ENCODE data around the gene UPK3A. TPM values are rescaled to one million over a fixed set of nuclear protein-coding genes. Genes with fewer than 3 reads are reported as not detected.

UPK3A gene
- polyA plus RNA-seq, 12 donors, result 0.18 to 0.28 TPM; not detected in 10

- no peak for DNase-seq
Observed at GRCh38 chr22:45328822-45329529, 44.2 kb downstream of the UPK3A start.

- DNase-seq, result peak; percentile 52
Observed at GRCh38 chr22:45329530-45329936, 44.8 kb downstream of the UPK3A start.

- no peak for DNase-seq
Observed at GRCh38 chr22:45330548-45330947, 45.8 kb downstream of the UPK3A start.

- DNase-seq, result no peak
Observed at GRCh38 chr22:45331486-45331885, 46.7 kb downstream of the UPK3A start.

GRCh38 chr22:45332001-45332400 lies 47.3 kb downstream of the UPK3A start:
- DNase-seq, result no peak

GRCh38 chr22:45334068-45334467 lies 49.3 kb downstream of the UPK3A start:
- DNase-seq, result no peak

GRCh38 chr22:45334528-45334927 lies 49.8 kb downstream of the UPK3A start:
- no peak for DNase-seq

- no peak for DNase-seq
Observed at GRCh38 chr22:45335021-45335818, 50.5 kb downstream of the UPK3A start.

- no peak for DNase-seq
Observed at GRCh38 chr22:45335854-45336522, 51.2 kb downstream of the UPK3A start.

GRCh38 chr22:45336971-45337431 lies 52.3 kb downstream of the UPK3A start:
- DNase-seq, result peak; percentile 48

- DNase-seq, result no peak
Observed at GRCh38 chr22:45337536-45337935, 52.8 kb downstream of the UPK3A start.

GRCh38 chr22:45338795-45339194 lies 54.0 kb downstream of the UPK3A start:
- no peak for DNase-seq

- no peak for DNase-seq
Observed at GRCh38 chr22:45340323-45340722, 55.6 kb downstream of the UPK3A start.

GRCh38 chr22:45341498-45341897 lies 56.7 kb downstream of the UPK3A start:
- DNase-seq, result no peak

GRCh38 chr22:45343143-45343542 lies 58.4 kb downstream of the UPK3A start:
- DNase-seq, result no peak

GRCh38 chr22:45344334-45344733 lies 59.6 kb downstream of the UPK3A start:
- no peak for DNase-seq

Other genes starting within 250 kb of the UPK3A start
- 10 to 100 TPM in 11 of 12 donors, not detected in 1; 16.9 to 55.7 (median 24.9) TPM for gene NUP50, start 121.0 kb upstream of the UPK3A start, polyA plus RNA-seq (ENCODE audit: insufficient read length in 12 of 12)
- 10 to 100 TPM in 11 of 12 donors, not detected in 1; 10.9 to 42.3 (median 14.1) TPM for gene KIAA0930, start 44.1 kb upstream of the UPK3A start, polyA plus RNA-seq (ENCODE audit: insufficient read length in 12 of 12)
- gene FAM118A, start 25.0 kb downstream of the UPK3A start, polyA plus RNA-seq (ENCODE audit: insufficient read length in 12 of 12), result 100 to 1,000 TPM in 1 of 12 donors, 10 to 100 TPM in 10, not detected in 1; 13.0 to 121 (median 15.3) TPM
- under 1 TPM in 10 of 12 donors, not detected in 2; 0.04 to 0.23 (median 0.10) TPM for gene SMC1B, start 128.7 kb downstream of the UPK3A start, polyA plus RNA-seq (ENCODE audit: insufficient read length in 12 of 12)
- gene RIBC2, start 128.7 kb downstream of the UPK3A start, polyA plus RNA-seq (ENCODE audit: insufficient read length in 12 of 12), result 1 to 10 TPM in 10 of 12 donors, not detected in 2; 1.3 to 3.7 (median 2.0) TPM
- 100 to 1,000 TPM in 8 of 12 donors, 10 to 100 TPM in 3, not detected in 1; 80.3 to 295 (median 134) TPM for gene FBLN1, start 217.9 kb downstream of the UPK3A start, polyA plus RNA-seq (ENCODE audit: insufficient read length in 12 of 12)